GM12874 (cell line): ENCODE results near the gene PTPRR.

Source experiments
- CTCF ChIP-seq: IDR thresholded peaks from 2 replicates; pipeline ENCODE4 v1.5.1; 2011; ENCODE audit warnings: low read depth, mild to moderate bottlenecking, control low read depth, low read length, moderate library complexity; ENCODE audit not compliant: insufficient read depth

Gene PTPRR

GRCh38 chr12:70779250-70779649, 141.3 kb downstream of the PTPRR start:
- TF ChIP-seq CTCF, result no peak

- TF ChIP-seq CTCF, result no peak
Observed at GRCh38 chr12:70774055-70774454, 146.5 kb downstream of the PTPRR start.

- TF ChIP-seq CTCF, result no peak
Observed at GRCh38 chr12:70772836-70773235, 147.7 kb downstream of the PTPRR start.

DNA sequence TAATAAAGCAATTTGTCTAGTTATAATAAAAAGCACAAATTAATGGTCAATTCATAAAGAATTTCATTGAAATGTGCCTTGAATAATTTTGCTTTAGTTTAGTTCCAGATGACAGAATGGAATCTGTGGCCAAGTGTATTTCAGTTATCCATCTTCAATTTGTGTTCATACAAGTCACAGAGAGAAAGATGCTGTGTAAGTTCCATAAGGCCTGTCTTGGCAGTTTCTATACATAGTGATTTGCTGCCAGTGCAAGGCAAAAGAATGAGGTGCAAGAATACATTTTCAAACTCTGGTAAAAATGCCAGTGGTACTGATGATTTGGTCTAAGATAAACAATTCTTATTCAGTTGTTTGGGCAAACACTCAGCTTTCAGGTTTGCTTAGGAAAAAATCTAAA, 149.0 kb downstream of the PTPRR start:
- no peak for TF ChIP-seq CTCF

GRCh38 chr12:70763666-70764065, 156.9 kb downstream of the PTPRR start:
- no peak for TF ChIP-seq CTCF

DNA sequence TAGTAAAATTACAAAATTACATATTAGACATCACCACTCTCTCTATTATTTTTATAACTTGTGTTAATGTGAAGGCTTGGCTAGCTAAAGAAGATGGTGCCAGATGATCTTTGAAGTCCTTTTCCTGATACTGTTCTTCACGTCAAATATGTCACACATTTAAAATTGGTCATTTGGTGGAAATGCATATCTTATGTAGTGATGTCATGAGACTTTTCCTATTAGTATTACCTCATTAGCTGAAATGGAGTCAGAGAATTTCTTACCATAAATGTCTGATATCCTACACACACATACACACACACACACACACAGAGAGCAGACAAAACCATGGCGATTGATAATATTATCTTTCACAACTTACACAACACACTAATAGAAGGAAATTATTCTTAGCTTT, 158.5 kb downstream of the PTPRR start:
- TF ChIP-seq CTCF, result no peak

DNA sequence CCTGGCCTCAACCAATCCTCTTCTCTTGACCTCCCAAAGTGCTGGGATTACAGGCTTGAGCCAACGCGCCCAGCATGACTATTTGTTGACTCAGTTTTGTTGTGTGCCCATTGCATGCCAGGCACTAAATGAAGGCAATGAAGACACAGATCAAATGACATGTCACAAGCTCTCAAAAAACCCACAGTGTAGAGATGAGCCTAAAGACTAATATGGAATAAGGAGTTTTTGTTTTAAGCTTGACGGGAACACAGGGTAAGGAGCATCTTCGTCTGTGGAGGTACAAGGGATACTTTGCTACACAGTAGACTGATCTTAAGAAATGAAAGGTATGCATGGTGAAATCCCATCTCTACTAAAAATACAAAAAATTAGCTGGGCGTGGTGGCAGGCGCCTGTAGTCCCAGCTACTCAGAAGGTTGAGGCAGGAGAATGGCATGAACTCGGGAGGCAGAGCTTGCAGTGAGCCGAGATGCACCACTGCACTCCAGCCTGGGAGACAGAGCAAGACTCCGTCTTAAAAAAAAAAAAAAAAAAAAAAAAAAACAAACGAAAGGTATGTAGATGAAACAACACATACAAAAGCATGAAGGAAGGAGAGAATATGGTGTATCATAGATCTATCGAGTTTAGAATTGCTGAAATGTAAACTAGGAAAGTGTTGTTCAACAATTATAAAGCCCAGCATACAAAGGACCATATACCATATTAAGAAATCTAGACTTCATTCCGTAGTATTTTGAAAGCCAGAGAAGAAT, 161.2 kb downstream of the PTPRR start:
- no peak for TF ChIP-seq CTCF

DNA sequence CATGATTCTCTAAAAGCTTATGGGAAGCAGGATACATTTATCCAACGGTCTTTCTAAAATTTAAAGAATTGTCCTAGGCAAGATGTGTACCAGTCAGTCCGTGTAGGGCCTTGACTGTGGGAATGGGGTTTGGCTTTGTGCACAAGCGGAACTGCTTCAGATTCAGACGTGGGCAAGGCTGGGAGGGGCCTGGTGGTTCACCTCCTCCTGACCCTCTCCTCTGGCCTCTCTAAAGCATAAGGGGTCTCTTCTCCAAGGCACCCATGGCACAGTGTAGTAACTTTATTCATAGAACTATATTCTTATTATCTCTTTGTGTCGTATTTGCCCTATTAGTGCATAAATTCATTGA, 162.1 kb downstream of the PTPRR start:
- TF ChIP-seq CTCF, result no peak
